Inferior parietal cortex (tissue), 1 donor: Measurements from ENCODE around the gene ASS1.
"Not testable (repeated sequence)": the region's sequence is repeated elsewhere in the genome, so short reads cannot be mapped to it uniquely, and the experiment has no call there.

ENCODE experiments used
- DNase-seq: peaks from one replicate; pipeline ENCODE4 v3.0.0-alpha.2; 2016; ENCODE audit errors: extremely low spot score

Gene ASS1

DNA sequence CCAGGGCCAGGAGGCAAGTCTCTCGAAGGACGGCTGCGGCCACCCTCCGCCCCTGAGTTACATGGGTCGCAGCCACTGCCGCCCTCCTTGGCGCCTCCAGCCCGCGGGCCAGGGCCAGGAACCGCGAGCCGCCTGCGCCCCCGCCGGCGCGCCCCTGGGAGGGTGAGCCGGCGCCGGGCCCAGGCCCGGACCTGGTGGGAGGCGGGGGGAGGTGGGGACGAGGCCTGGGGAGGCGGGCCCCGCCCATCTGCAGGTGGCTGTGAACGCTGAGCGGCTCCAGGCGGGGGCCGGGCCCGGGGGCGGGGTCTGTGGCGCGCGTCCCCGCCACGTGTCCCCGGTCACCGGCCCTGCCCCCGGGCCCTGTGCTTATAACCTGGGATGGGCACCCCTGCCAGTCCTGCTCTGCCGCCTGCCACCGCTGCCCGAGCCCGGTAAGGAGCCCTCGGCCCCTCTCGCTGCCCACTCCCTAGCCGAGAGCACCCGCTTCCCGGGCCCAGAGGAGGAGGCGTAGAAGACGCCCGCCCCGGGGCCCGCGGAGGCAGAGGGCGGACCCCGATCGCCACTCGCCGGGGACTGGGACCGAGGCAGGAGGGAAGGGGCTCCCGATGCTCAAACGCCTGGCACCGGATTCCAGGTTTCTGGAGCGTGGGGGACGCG lies at the start of gene ASS1:
TSS of gene ASS1 (plus strand) at position 397 of the 657 bp plus-strand sequence. CDS start 7,268 bp downstream, outside the sequence.
- DNase-seq = no peak

DNA sequence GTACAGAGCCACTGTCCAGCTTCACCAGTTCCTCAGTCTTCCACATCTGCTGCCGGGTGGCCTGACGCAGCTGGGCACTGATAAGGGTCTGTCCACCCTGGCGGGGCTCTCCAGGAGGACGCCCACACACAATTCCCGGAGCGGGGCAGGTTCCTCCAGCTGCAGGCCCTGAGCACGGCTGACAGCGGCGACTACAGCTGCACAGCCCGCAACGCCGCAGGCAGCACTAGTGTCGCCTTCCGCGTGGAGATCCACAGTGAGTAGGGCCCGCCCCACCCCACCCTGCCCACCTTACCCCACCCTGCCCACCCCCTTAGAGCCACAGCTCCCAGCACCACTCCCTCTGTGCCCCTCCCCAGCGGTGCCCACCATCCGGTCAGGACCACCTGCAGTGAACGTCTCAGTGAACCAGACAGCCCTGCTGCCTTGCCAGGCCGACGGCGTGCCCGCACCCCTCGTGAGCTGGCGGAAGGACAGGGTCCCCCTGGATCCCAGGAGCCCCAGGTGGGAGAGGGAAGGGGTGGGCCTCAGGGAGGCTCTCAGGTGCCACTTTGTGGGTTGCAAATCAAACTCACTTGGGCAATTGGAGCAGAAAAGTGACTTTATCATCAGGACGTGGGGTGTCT lies 48.8 kb upstream of the ASS1 start:
- no peak for DNase-seq

DNA sequence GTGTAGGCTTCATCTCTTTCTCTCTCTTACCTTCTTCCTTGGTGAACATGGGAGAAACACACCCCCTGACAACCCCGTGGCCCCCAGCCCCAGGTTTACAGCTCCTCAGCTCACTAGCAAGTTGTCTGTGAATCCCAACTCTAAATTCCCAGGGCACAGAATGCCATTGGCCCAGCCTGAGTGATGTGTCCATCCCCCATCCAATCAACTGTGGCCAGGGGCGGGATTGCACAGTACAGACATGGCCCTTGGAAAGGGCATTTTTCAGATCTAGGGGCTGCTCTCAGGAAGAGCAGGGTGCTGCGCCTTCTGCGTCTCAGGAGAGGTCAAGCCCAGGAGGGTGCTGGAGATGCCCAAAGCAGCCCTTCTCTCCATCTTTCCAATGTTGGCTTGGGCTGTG lies 48.2 kb upstream of the ASS1 start:
- no peak for DNase-seq

DNA sequence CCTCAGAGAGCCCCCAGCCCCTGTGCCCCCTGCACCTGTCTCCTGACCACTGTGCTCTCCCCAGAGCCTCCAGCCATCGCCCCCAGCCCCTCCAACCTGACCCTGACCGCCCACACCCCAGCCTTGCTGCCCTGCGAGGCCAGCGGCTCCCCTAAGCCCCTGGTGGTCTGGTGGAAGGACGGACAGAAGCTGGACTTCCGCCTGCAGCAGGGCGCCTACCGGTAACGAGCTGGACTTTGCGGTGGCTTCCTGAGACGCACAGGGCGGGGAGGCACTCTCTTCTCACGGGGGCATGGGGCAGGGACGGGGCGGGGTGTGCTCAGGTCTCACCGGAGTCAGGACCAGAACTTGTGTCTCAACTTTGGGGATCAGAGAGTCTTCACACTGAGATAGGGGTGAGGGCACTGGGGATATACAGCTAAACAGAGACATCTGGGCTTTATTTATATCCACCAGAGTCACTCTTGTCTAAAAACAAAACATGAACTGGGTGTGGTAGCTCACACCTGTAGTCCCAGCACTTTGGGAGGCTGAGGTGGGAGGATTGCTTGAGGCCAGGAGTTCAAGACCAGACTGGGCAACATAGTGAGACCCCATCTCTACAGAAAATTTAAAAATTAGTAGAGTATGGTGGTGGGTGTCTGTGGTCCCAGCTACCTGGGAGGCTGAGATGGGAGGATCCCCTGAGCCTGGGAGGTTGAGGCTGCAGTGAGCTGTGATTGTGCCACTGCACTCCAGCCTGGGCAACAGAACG lies 46.1 kb upstream of the ASS1 start:
- DNase-seq = no peak

DNA sequence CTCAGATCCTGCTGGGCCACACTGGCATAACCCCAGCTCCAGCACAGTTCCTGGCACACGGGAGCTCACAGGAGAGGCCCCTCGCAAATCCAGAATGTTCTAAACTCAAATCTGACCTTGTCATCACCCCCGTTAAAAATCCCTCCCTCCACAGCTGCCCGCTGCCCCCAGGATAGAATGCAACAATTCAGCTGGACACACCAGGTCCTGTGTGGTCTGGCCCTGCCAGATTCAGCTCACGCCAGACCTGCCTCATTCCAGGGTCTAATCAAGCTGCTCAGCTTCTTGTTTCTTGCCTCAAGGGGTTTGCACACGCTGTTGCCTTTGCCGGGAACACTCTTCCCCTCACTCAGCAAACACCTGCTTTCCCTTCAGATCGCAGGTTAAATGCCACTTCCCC lies 45.0 kb upstream of the ASS1 start:
- DNase-seq = no peak

DNA sequence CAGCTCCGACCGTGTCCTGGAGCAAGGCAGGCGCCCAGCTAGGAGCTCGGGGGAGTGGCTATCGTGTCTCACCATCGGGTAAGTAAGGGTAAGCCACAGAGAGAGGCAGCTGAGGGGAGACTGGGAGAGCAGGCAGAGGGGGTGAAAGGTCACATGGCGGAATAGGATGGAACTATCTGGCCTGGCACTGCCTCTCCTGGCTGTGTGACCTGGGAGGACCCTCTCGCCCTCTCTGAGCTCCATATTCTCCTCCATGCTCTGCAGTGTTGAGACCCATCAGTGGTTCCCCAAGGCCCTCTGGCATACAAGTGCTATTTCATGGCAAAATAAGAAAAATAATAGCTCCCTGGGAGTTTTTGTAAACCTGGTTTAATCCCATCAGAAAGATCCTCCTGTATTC lies 43.9 kb upstream of the ASS1 start:
- DNase-seq = no peak

DNA sequence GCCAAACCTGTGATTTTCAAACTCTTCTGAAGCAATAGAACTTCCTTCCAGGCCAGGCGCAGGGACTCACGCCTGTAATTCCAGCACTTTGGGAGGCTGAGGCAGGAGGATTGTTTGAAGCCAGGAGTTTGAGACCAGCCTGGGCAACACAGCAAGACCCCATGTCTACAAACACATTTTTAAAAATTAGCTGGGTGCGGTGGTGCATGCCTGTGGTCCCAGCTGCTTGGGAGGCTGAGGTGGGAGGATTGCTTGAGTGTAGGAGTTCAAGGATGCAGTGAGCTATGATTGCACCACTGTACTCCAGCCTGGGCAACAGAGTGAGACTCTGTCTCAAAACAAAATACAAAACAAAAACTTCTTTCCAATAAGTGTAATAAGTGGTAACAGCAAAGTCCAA lies 43.0 kb upstream of the ASS1 start:
- not testable (repeated sequence) for DNase-seq

DNA sequence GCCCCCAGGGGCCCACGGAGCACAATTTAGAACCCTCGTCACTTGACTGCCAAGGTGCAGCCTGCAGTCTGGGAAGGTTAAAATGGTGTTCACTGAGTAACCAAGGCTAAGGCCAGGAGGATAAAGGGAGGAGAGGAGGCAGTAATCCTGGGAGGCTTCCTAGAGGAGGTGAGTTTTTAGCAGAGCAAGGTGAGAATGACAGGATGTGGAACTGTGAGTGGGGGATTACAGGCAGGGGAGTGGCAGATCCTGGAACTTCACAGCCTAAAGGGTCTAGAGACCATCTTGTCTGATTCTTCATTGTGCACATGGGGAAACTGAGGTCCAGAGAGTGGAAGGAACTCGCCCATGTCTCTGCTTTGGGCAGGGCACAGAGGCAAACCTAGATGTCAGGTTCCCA lies 42.5 kb upstream of the ASS1 start:
- DNase-seq = no peak

DNA sequence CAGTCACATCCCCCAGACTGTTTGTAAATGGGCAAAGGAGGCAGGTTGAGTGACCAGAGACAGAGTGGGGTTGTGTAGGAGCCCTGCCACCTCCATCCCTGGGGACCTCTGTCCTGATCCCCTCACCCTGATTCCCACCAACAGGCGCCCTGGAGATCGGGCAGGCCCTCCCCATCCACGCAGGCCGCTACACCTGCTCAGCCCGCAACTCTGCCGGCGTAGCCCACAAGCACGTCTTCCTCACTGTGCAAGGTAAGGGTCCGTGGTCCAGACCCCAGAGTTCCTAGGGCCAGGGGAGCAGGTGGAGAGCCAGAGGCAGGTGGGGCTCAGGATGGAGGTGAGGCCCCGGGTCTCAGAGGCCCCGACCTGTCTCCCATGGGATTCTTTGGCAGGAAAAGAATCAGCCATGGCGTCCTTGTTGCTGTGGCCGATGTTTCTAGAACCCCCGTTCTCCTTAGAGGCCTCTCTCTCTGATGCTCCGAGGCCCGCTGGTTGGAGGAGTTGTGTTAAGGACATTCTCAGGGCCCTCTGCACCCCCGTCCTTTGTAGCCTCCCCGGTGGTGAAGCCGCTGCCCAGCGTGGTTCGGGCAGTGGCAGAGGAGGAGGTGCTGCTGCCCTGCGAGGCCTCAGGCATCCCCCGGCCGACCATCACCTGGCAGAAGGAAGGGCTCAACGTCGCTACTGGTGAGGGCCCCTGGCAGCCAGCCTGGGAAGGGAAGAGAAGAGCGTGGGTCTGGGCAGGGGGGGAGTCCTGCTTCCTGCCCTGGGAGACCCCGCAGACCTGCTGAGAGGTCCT lies 41.9 kb upstream of the ASS1 start:
- no peak for DNase-seq

DNA sequence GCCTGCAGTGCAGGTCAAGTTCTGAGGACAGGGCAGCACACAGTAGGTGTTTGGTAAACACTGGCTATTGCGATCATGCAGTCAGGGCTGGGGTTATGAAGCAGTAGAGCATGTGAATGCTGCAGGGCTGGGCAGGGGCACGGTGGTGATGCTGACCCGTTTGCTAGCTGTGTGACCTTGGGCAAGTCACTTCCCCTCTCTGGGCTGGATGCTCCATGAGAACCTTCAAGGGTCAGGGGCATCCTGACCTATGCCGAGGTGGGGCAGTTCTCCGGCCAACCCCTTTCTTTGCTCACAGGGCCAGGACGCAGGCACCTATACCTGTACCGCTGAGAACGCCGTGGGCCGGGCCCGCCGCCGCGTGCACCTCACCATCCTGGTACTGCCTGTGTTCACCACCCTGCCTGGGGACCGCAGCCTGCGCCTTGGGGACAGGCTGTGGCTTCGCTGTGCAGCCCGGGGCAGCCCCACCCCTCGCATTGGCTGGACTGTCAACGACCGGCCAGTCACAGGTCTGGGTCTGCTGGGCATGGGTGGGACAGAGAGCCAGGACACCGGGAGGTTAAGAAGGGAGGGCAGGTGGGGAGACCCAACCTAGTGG lies 39.0 kb upstream of the ASS1 start:
- DNase-seq = no peak

DNA sequence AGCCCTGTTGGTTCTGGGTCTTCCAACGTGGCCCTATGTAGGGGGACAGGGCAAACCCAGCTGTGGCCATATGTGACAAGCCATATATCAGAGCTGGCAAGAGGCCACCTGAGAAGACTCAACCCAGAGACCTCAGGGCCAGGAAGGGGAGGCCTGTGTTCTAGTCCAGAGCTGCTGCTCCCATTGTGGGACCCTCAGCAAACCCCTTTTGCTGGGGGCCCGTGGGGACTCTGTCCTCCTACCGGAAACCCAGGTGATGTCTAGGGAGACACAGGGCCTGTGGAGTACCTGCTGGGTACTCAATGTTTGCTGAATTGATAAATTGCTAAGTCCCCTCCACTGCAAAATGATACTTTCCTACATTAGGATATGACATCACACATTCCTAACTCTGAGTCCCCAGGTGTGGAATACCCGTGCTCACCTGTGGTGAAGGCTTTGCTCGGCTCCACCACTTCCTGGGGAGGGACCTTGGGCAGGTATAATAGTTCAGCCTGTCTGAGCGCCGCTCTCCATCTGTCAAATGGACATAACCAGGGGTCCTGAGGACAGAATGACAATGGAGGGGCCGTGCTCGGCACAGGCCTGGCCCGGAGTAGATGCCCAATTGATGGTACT lies 38.4 kb upstream of the ASS1 start:
- DNase-seq = no peak

DNA sequence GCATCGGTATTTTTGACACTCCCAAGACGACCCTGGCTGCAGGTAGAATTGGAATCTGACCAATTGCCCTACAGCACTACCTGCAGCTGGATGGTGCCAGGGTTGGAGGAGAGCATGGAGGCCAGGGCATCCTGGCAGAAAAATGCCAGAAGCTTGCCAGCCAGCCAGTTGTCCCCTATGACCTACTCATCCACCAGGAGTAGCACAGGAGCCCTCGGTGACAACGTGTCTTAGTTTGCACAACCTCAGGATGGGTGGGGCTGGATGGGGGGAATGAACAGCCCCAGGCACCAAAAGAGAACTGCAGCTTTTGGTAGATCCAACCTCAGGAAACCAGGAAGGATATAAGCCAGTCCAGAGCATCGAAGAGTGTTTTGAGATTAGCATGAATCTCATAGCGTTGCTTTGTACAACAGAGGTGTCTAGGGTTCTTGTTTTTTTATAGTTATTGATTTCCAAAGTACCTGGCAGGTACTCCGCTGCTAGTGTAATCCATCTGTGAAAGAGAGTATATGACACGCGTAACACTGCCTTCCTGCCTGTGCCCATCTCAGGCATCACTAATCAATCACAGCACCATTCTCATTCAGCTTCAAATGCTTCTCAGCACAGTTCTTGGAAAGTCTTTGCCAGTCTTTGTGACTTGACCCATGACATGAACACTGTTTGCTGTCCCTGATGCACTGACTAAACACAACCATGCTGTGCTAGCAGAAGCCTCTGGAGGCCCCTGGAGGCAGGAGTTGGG lies 36.7 kb upstream of the ASS1 start:
- no peak for DNase-seq

DNA sequence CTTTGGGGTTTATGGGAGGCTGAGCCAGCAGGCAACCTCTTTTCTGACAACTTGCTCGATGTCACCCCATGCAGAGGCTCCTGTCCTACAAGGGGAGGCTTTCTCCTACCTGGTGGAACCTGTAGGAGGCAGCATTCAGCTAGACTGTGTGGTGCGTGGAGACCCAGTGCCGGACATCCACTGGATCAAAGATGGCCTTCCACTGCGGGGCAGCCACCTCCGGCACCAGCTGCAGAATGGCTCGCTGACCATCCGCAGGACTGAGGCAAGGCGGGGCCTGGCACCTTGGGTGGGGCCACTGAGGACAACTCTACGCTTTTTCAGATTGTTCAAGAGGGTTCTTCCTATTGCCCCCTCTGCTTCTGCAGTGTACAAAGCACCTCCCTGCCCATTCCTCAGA lies 36.1 kb upstream of the ASS1 start:
- no peak for DNase-seq

DNA sequence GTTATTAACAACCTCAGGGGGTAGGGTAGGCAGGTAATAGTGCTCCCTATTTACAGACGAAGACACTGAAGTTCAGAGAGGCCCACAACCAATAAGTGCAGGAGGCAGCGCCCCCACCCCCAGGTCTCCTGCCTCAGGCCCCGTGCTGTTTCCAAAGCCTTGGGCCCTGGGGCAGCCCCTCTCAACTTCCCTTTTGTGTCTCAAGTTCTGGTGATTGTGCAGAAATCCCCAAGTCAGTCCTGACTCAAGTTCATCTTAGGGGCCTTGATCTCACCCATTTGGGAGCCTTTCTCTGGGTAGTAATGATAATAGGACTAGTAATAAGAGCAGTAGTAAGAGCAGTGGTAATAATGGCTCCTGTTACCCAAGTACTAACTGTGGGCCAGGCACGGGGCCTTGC lies 35.5 kb upstream of the ASS1 start:
- DNase-seq = no peak

DNA sequence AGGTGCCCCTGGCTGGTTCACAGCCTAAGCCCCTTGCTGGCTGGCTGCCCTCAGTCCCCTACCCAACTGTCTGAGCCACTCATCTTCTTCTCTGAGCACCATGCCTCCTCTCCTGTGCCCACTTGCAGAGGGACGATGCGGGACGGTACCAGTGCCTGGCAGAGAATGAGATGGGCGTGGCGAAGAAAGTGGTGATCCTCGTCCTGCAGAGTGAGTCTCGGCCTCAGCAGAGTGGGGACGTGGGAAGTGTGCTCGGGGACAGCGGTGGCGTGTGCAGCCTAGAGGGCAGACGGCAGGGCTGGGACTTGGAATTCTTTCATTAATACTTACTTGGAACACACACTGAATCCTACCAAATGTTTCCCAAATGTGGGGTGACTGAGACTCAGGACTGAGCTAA lies 34.3 kb upstream of the ASS1 start:
- DNase-seq = no peak

DNA sequence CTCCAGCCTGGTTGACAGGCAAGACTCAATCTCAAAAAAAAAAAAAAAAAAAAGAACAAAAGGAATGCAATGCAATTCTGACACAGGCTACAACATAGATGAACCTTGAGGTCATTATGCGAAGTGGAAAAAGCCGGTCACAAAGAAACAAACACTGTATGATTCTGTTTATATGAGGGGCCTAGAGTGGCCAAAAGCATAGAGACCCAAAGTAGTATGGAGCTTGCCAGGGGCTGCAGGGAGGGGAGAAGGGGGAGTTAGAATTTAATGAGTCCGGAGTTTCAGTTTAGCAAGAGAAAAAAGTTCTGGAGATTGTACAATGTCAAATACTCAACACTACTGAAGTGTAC lies 33.2 kb upstream of the ASS1 start:
- DNase-seq = no peak

DNA sequence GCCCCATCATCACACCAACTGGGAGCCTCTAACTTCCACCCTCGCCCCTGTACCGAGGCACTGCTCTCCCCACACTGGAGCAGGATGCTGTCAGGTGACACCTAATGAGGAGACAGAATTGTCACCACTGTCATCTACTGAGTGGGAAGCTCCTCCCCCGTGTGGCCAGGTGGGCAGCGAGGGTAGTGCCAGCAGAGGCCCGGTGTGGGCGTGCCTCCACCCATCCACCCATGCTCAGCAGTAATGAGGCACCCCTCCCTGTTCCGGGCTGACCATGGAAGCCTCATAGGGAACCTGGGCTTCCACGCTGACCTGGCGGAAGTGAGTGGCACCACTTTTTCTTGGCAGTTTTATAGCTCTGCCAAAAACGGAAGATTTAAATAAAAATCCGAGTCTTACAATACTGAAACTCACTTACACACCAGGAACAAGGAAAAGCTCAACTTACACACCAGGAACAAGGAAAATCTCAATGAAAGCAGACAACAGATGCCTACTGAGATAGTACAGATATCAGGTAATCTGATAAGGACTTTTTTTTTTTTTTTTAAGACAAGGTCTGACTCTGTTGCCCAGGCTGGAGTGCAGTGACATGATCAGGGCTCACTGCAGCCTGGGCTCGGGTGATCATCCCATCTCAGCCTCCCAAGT lies 30.6 kb upstream of the ASS1 start:
- no peak for DNase-seq

DNA sequence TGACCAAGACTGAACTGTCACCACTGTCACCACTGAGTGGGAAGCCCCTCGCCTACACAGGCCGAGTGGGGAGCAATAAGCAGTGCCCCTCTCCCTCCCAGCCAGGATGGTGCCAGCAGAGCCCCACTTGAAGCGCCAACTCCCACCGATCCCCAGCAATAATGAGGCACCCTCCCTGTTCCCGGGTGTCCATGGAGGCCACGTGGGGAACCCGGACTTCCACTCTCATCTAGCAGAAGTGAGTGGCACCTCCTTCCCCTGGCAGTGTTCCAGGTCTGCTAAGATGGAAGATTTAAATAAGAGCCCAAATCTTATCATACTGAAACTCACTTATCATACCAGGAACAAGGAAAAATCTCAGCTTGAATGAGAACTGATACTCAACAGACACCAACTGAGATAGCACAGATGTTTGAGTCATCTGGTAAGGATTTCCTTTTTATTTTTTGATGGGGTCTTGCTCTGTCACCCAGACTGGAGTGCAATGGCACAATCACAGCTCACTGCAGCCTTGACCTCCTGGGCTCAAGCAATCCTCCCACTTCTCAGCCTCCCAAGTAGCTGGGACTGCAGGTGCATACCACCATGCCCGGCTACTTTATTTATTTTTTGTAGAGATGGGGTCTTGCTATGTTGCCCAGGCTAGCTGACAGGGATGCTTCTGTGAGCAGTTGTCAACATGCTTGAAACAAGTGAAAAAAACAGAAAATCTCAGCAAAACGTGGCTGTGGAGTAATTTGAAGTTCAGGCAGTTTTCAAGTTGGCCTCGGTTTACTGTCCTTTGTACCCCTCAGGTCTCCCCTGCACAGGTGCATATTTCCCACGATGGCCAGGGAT lies 29.6 kb upstream of the ASS1 start:
- no peak for DNase-seq

DNA sequence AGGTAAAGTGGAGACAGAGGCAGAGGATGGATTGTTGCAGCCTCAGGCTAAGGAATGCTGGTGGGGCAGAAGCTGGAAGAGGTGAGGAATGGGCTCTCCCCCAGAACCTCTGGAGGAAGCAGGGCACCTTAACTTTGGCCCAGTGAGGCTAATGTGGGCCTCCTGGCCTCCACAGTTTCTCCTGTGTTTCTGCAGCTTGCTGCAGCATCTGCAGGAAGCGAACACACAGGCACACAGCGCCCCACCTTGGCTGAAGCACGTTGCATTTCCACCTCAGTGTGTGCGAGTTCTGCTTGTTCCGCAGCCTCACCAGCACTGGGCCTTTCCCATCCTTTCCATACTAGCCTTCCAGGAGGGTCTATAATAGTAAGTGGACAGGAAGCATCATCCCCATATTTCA lies 27.2 kb upstream of the ASS1 start:
- no peak for DNase-seq
